Measurements from ENCODE around the gene VAV2. TPM values are rescaled to one million over a fixed set of nuclear protein-coding genes. Genes with fewer than 3 reads are reported as not detected.

The VAV2 gene
- total and polyA plus RNA-seq, 5 donors from 2014 or later, result 0.24 to 0.67 (median 0.37) TPM; not detected in 1

- no peak for DNase-seq
- no peaks in the 10 kb centered on the region for H3K4me1 ChIP-seq (ENCODE audit: control insufficient read depth, insufficient read depth, low read length, poor library complexity, severe bottlenecking)
- H3K36me3 ChIP-seq (ENCODE audit: control insufficient read depth, insufficient read depth, low read length), result no peaks in the 10 kb centered on the region
- Mint-ChIP-seq H3K27ac (no peak overlapping the region), H3K36me3 (peaks cover 12% of the 10 kb centered on the region), H3K9me3 (peaks cover 0 to 14% (median 5%) of the 10 kb centered on the region in 7 donors), H3K27me3 (no peaks in the 10 kb centered on the region), H3K4me1 (no peaks in the 10 kb centered on the region), H3K4me3 (no peak overlapping the region)
- H3K9me3 ChIP-seq (ENCODE audit: control insufficient read depth in 2 of 2, low read length in 2 of 2), result peaks cover 0 to 4% of the 10 kb centered on the region in 2 experiments
- no peaks in the 10 kb centered on the region for H3K27me3 ChIP-seq (ENCODE audit: control insufficient read depth, insufficient read depth, low read length)
- no peak for ATAC-seq (ENCODE audit: low read depth in 2 of 2)
- no peak overlapping the region for H3K27ac ChIP-seq (ENCODE audit: insufficient read depth, low read length, poor library complexity, severe bottlenecking)
- no peak overlapping the region for H3K4me3 ChIP-seq (ENCODE audit: low read depth, low read length)
These were observed 230.4 kb downstream of the VAV2 start for GRCh38 chr9:133761641-133762248.

GRCh38 chr9:133760713-133761290, 231.3 kb downstream of the VAV2 start:
- no peaks in the 10 kb centered on the region for H3K36me3 ChIP-seq (ENCODE audit: control insufficient read depth, insufficient read depth, low read length)
- Mint-ChIP-seq H3K27me3 (no peaks in the 10 kb centered on the region), H3K27ac (no peak overlapping the region), H3K4me3 (no peak overlapping the region), H3K4me1 (no peaks in the 10 kb centered on the region), H3K36me3 (peaks cover 12% of the 10 kb centered on the region), H3K9me3 (peaks cover 0 to 8% (median 4%) of the 10 kb centered on the region in 7 donors)
- H3K4me3 ChIP-seq (ENCODE audit: low read depth, low read length), result no peak overlapping the region
- H3K4me1 ChIP-seq (ENCODE audit: control insufficient read depth, insufficient read depth, low read length, poor library complexity, severe bottlenecking), result no peaks in the 10 kb centered on the region
- no peak for ATAC-seq (ENCODE audit: low read depth in 2 of 2)
- no peak for DNase-seq
- no peaks in the 10 kb centered on the region for H3K27me3 ChIP-seq (ENCODE audit: control insufficient read depth, insufficient read depth, low read length)
- H3K27ac ChIP-seq (ENCODE audit: insufficient read depth, low read length, poor library complexity, severe bottlenecking), result no peak overlapping the region
- peaks cover 0 to 3% of the 10 kb centered on the region in 2 experiments for H3K9me3 ChIP-seq (ENCODE audit: control insufficient read depth in 2 of 2, low read length in 2 of 2)

GRCh38 chr9:133759946-133760345, 232.2 kb downstream of the VAV2 start:
- H3K4me3 ChIP-seq (ENCODE audit: low read depth, low read length), result no peak overlapping the region
- Mint-ChIP-seq H3K4me1 (no peaks in the 10 kb centered on the region), H3K27ac (no peak overlapping the region), H3K4me3 (no peak overlapping the region), H3K36me3 (peaks cover 7% of the 10 kb centered on the region), H3K9me3 (peaks cover 0 to 6% (median 4%) of the 10 kb centered on the region in 7 donors), H3K27me3 (peaks cover 4% of the 10 kb centered on the region)
- no peak for ATAC-seq (ENCODE audit: low read depth in 2 of 2)
- peaks cover 0 to 3% of the 10 kb centered on the region in 2 experiments for H3K9me3 ChIP-seq (ENCODE audit: control insufficient read depth in 2 of 2, low read length in 2 of 2)
- DNase-seq, result no peak
- H3K36me3 ChIP-seq (ENCODE audit: control insufficient read depth, insufficient read depth, low read length), result no peaks in the 10 kb centered on the region
- no peaks in the 10 kb centered on the region for H3K27me3 ChIP-seq (ENCODE audit: control insufficient read depth, insufficient read depth, low read length)
- no peak overlapping the region for H3K27ac ChIP-seq (ENCODE audit: insufficient read depth, low read length, poor library complexity, severe bottlenecking)
- no peaks in the 10 kb centered on the region for H3K4me1 ChIP-seq (ENCODE audit: control insufficient read depth, insufficient read depth, low read length, poor library complexity, severe bottlenecking)

DNA sequence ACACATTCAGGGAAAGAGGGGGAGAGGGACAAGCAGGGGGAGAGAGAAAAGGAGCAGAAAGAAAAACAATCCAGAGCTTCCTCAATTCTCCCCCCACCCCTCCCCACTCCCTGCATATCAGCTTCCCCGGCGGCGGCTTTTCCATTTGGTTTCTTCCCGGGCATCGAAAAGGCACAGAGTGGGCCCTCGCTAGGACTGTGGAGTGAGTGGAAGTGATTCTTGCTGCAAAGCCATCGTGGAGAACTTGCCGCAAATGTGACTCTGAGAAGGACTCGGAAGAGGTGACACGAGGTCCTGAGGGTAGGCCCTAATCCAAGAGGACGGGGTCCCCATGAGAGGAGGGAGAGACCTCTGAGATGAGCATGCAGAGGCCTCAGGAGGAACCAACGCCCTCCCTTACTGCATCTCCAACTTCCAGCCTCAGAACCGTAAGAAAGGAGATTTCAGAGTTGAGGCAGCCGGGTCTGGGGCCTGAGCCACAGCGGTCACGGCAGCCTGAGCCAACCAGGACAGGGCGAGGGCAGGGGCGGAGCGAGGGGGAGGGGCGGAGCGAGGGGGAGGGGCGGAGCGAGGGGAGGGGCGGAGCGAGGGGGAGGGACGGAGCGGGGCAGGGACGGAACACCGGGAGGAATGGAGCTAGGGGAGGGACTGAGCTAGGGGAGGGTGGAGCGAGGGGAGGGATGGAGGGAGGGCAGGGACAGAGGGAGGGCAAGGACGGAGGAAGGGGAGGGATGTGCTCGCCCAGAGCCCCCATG, 232.8 kb downstream of the VAV2 start:
- Mint-ChIP-seq H3K36me3 (peaks cover 7% of the 10 kb centered on the region), H3K9me3 (peaks cover 0 to 2% (median 0%) of the 10 kb centered on the region in 7 donors), H3K27me3 (peaks cover 4% of the 10 kb centered on the region), H3K4me1 (no peaks in the 10 kb centered on the region), H3K4me3 (no peak overlapping the region), H3K27ac (no peak overlapping the region)
- no peaks in the 10 kb centered on the region for H3K36me3 ChIP-seq (ENCODE audit: control insufficient read depth, insufficient read depth, low read length)
- ATAC-seq (ENCODE audit: low read depth in 2 of 2), result no peak
- H3K4me3 ChIP-seq (ENCODE audit: low read depth, low read length), result no peak overlapping the region
- H3K4me1 ChIP-seq (ENCODE audit: control insufficient read depth, insufficient read depth, low read length, poor library complexity, severe bottlenecking), result no peaks in the 10 kb centered on the region
- peaks cover 0 to under 1% of the 10 kb centered on the region in 2 experiments for H3K9me3 ChIP-seq (ENCODE audit: control insufficient read depth in 2 of 2, low read length in 2 of 2)
- no peak overlapping the region for H3K27ac ChIP-seq (ENCODE audit: insufficient read depth, low read length, poor library complexity, severe bottlenecking)
- DNase-seq, result no peak
- no peaks in the 10 kb centered on the region for H3K27me3 ChIP-seq (ENCODE audit: control insufficient read depth, insufficient read depth, low read length)

- no peak for ATAC-seq (ENCODE audit: low read depth in 2 of 2)
- H3K27me3 ChIP-seq (ENCODE audit: control insufficient read depth, insufficient read depth, low read length), result no peaks in the 10 kb centered on the region
- no peaks in the 10 kb centered on the region for H3K36me3 ChIP-seq (ENCODE audit: control insufficient read depth, insufficient read depth, low read length)
- H3K27ac ChIP-seq (ENCODE audit: insufficient read depth, low read length, poor library complexity, severe bottlenecking), result no peak overlapping the region
- no peak for DNase-seq
- Mint-ChIP-seq H3K27me3 (peaks cover 9% of the 10 kb centered on the region), H3K4me3 (no peak overlapping the region), H3K36me3 (no peaks in the 10 kb centered on the region), H3K4me1 (no peaks in the 10 kb centered on the region), H3K9me3 (no peaks in the 10 kb centered on the region), H3K27ac (no peak overlapping the region)
- no peaks in the 10 kb centered on the region for H3K9me3 ChIP-seq (ENCODE audit: control insufficient read depth in 2 of 2, low read length in 2 of 2)
- no peak overlapping the region for H3K4me3 ChIP-seq (ENCODE audit: low read depth, low read length)
- no peaks in the 10 kb centered on the region for H3K4me1 ChIP-seq (ENCODE audit: control insufficient read depth, insufficient read depth, low read length, poor library complexity, severe bottlenecking)
These were observed 233.9 kb downstream of the VAV2 start for GRCh38 chr9:133758228-133758627.

- no peaks in the 10 kb centered on the region for H3K9me3 Mint-ChIP-seq
These were observed 237.4 kb downstream of the VAV2 start for GRCh38 chr9:133754688-133755227.

DNA sequence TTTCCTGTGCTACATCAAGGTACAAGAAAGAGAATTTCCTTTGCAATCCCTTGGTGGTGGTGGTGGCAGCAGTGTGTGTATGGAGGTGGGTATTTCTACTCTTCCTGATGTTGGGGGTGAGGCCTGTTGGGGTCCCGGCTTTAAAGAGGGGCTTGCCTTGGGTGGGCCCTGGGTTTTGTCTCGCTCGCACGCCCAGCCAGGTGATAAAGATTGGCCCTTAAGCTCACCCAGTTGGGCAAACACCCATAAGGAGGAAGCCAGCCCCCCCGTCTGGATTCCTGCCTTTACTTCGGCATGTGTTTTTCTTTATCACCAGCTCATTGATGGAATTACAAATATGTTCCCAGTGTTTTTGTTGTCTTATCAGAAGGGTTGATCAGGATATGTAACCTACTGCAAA, 237.9 kb downstream of the VAV2 start:
- no peaks in the 10 kb centered on the region for H3K4me1 ChIP-seq (ENCODE audit: control insufficient read depth, insufficient read depth, low read length, poor library complexity, severe bottlenecking)
- ATAC-seq (ENCODE audit: low read depth in 2 of 2), result no peak
- no peak overlapping the region for H3K4me3 Mint-ChIP-seq
- no peak overlapping the region for H3K27ac ChIP-seq (ENCODE audit: insufficient read depth, low read length, poor library complexity, severe bottlenecking)
- H3K4me3 ChIP-seq (ENCODE audit: low read depth, low read length), result no peak overlapping the region
- H3K9me3 ChIP-seq (ENCODE audit: control insufficient read depth in 2 of 2, low read length in 2 of 2), result no peaks in the 10 kb centered on the region
- no peak overlapping the region for H3K27ac Mint-ChIP-seq
- no peaks in the 10 kb centered on the region for H3K4me1 Mint-ChIP-seq
- peaks cover 39% of the 10 kb centered on the region for H3K27me3 Mint-ChIP-seq
- no peaks in the 10 kb centered on the region for H3K9me3 Mint-ChIP-seq
- no peaks in the 10 kb centered on the region for H3K36me3 Mint-ChIP-seq
- no peaks in the 10 kb centered on the region for H3K36me3 ChIP-seq (ENCODE audit: control insufficient read depth, insufficient read depth, low read length)
- no peak for DNase-seq
- H3K27me3 ChIP-seq (ENCODE audit: control insufficient read depth, insufficient read depth, low read length), result peaks cover 6% of the 10 kb centered on the region

More at GRCh38 chr9:133754688-133755227, 237.4 kb downstream of the VAV2 start:
- no peak for DNase-seq
- Histone ChIP-seq H3K9me3 (ENCODE audit: control insufficient read depth in 2 of 2, low read length in 2 of 2) (no peaks in the 10 kb centered on the region), H3K27me3 (ENCODE audit: control insufficient read depth, insufficient read depth, low read length) (peaks cover 6% of the 10 kb centered on the region), H3K27ac (ENCODE audit: insufficient read depth, low read length, poor library complexity, severe bottlenecking) (no peak overlapping the region), H3K4me3 (ENCODE audit: low read depth, low read length) (no peak overlapping the region), H3K4me1 (ENCODE audit: control insufficient read depth, insufficient read depth, low read length, poor library complexity, severe bottlenecking) (no peaks in the 10 kb centered on the region), H3K36me3 (ENCODE audit: control insufficient read depth, insufficient read depth, low read length) (no peaks in the 10 kb centered on the region)
- Mint-ChIP-seq H3K27ac (no peak overlapping the region), H3K27me3 (peaks cover 33% of the 10 kb centered on the region), H3K4me3 (no peak overlapping the region), H3K36me3 (no peaks in the 10 kb centered on the region), H3K4me1 (no peaks in the 10 kb centered on the region)
- no peak for ATAC-seq (ENCODE audit: low read depth in 2 of 2)

Measured in CD4-positive, CD25-positive, alpha-beta regulatory T cell (primary cell).